Activated CD8-positive, alpha-beta T cell treated with anti-CD3 and anti-CD28 coated beads for 36 hours (primary cell): ENCODE measurements around the gene C1orf52. TPM values are rescaled to one million over a fixed set of nuclear protein-coding genes. Genes with fewer than 3 reads are reported as not detected.

Experiments used
- ATAC-seq: fragments of 200-7000 bp; cut with Tn5 transposase; one replicate; pipeline ENCODE4 v1.10.0; 2021; ENCODE audit warnings: mild to moderate bottlenecking, moderate library complexity
- CTCF ChIA-PET: fragments of 350-600 bp; sonication (Branson Sonifier 250); formaldehyde crosslinking; loops from one replicate; lab custom pipeline; 2021; ENCODE audit warnings: antibody characterized with exemption; lab: Charles Lee
- POLR2A ChIA-PET: fragments of 350-600 bp; sonication (Branson Sonifier 250); formaldehyde crosslinking; loops from one replicate; lab custom pipeline; 2021; ENCODE audit warnings: antibody characterized with exemption; lab: Charles Lee
- DNase-seq: peaks from one replicate; pipeline ENCODE4 v3.0.0-alpha.2; 2020
- H3K27ac Mint-ChIP-seq: one replicate; pipeline ENCODE4 v1.8.0; 2021; ENCODE audit warnings: mild to moderate bottlenecking, mixed read lengths
- H3K27me3 Mint-ChIP-seq: one replicate; pipeline ENCODE4 v1.8.0; 2021; ENCODE audit warnings: mixed read lengths
- H3K36me3 Mint-ChIP-seq: one replicate; pipeline ENCODE4 v1.8.0; 2021; ENCODE audit warnings: low read depth, mixed read lengths
- H3K4me1 Mint-ChIP-seq: one replicate; pipeline ENCODE4 v1.8.0; 2021; ENCODE audit warnings: low read depth, mixed read lengths
- H3K4me3 Mint-ChIP-seq: one replicate; pipeline ENCODE4 v1.8.0; 2021; ENCODE audit warnings: mild to moderate bottlenecking, moderate library complexity, mixed read lengths
- H3K9me3 Mint-ChIP-seq: one replicate; pipeline ENCODE4 v1.8.0; 2021; ENCODE audit warnings: mixed read lengths
- intact Hi-C: fragments of 100-400 bp; cut with micrococcal nuclease; formaldehyde crosslinking; loops from one replicate; pipeline ENCODE4 v1.10.0; 2022
- total RNA-seq, 2 experiments: library from RNA; stranded (reverse); gene quantifications; one replicate each; pipeline ENCODE4 v1.2.3, GENCODE V29; 2021
- TF ChIP-seq, protein P1 (sequence below): fragments of 200-600 bp; IDR thresholded peaks from one replicate; pipeline ENCODE4 v1.8.0; 2022; ENCODE audit warnings: antibody characterized with exemption, mild to moderate bottlenecking

Gene C1orf52
- total RNA-seq, 2 experiments from 2014 or later, result 26.8 to 35.7 TPM

DNA sequence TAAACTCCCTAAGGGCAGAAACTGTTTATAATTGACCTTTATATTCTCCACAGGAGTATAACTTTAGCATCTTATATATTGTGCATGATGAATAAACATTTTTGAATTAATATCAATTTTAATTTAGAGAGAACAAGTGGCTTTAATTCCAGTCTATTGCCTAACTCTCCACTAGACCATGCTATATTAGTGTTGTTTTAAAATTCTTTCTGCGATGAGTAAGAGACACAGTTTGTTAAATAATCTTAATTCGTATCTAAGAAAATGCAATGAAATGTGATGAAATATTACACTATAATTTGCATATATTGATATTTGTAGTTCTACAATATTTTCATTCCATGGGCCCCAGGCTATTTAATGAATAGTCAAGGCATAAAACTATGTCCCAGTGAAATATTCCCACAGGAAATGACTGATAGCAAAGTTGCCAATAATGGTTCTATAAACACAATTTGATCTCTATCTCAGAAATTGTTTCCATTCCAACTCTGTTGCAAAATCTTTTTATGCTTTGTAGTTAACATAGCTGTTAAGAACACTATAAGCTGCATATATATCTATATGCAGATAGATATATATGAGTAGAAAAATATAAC is 55.8 kb downstream of the C1orf52 start:
- Mint-ChIP-seq H3K27me3 (peaks cover 17% of the 10 kb centered on the region), H3K9me3 (no peaks in the 10 kb centered on the region), H3K4me1 (peaks cover 11% of the 10 kb centered on the region), H3K36me3 (no peaks in the 10 kb centered on the region), H3K4me3 (no peak overlapping the region), H3K27ac (no peak overlapping the region)
- intact Hi-C loops, result no loop called here
- POLR2A ChIA-PET, result no interaction called here
- DNase-seq, result no peak
- TF ChIP-seq, protein P1, sequence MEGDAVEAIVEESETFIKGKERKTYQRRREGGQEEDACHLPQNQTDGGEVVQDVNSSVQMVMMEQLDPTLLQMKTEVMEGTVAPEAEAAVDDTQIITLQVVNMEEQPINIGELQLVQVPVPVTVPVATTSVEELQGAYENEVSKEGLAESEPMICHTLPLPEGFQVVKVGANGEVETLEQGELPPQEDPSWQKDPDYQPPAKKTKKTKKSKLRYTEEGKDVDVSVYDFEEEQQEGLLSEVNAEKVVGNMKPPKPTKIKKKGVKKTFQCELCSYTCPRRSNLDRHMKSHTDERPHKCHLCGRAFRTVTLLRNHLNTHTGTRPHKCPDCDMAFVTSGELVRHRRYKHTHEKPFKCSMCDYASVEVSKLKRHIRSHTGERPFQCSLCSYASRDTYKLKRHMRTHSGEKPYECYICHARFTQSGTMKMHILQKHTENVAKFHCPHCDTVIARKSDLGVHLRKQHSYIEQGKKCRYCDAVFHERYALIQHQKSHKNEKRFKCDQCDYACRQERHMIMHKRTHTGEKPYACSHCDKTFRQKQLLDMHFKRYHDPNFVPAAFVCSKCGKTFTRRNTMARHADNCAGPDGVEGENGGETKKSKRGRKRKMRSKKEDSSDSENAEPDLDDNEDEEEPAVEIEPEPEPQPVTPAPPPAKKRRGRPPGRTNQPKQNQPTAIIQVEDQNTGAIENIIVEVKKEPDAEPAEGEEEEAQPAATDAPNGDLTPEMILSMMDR, result no peak
- CTCF ChIA-PET, result no interaction called here
- ATAC-seq, result no peak

DNA sequence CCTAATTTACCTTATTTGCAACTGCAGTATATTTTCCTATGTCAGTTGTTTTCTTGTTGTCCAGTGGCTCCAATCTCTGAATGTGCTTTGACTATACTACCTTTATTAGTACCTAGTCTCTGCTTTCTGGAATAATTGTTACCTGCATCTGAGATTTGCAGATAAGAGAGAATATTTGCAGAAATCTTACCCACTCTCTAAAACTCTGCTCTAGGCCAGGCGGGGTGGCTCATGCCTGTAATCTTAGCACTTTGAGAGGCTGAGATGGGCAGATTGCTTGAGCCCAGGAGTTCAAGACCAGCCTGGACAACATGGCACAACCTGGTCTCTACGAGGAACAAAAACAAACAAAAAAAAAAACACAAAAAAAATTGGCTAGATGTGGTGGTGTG is 56.6 kb downstream of the C1orf52 start:
- Mint-ChIP-seq H3K4me3 (no peak overlapping the region), H3K27me3 (peaks cover 12% of the 10 kb centered on the region), H3K36me3 (peaks cover 3% of the 10 kb centered on the region), H3K27ac (no peak overlapping the region), H3K9me3 (no peaks in the 10 kb centered on the region), H3K4me1 (peaks cover 15% of the 10 kb centered on the region)
- ChIA-PET POLR2A (interaction anchor here (0.9 kb wide), 1 partner anchor 49 kb away, joined by 3 read pairs; no protein-coding TSS in a partner anchor), CTCF (no interaction called here)
- intact Hi-C loops, result no loop called here
- TF ChIP-seq, protein P1, result no peak
- ATAC-seq (no peak), DNase-seq (no peak)

DNA sequence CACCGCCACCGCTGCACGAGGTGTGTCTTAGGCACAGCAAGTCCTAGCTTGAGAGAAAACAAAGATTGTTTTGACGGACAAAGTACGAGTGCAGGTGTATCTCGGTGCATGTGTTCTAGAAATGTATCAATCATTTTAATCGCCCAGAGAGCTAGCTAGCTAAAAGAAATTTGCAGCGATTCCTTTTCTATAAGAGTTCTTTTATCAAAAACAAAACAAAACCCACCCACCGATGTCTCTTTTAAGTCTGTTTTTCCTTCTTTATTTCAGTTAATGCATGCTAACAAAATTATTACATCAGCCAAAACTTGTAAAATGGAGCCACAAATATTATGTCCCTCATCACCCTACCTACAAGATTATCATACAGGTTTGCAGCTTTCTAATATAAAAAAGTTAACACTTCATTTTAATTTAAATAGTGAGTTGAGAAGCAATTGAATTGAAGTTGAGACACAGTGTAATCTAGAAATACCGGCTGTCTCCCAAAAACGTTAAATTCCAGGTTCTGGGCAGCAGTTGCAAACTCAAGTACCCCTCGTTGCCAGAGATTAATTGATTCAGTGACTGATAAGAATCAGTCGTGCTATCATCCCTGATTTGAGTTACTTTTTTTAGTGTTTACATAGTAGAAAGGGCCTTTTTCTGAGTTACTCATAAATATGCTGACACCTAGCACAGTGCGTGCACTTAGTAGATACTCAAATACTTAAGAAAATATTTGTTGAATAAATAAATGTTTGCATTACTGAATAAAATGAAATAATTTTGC is 57.2 kb downstream of the C1orf52 start:
- intact Hi-C loops, result no loop called here
- Mint-ChIP-seq H3K9me3 (no peaks in the 10 kb centered on the region), H3K4me1 (peaks cover 18% of the 10 kb centered on the region), H3K36me3 (peaks cover 4% of the 10 kb centered on the region), H3K4me3 (peak overlapping the region; percentile 92), H3K27ac (peak overlapping the region; percentile 91), H3K27me3 (peaks cover 8% of the 10 kb centered on the region)
- TF ChIP-seq, protein P1, result no peak
- ATAC-seq (no peak), DNase-seq (no peak)
- ChIA-PET POLR2A (interaction anchor here (0.9 to 2.4 kb wide), 3 partner anchors 48 to 74 kb away, joined by 3 to 7 read pairs (median 3); partner anchors contain the start of genes BCL10 and C1orf52), CTCF (interaction anchor here (0.7 to 1.3 kb wide), 3 partner anchors 38 to 257 kb away, joined by 3 to 4 read pairs (median 4); no protein-coding TSS in a partner anchor)

DNA sequence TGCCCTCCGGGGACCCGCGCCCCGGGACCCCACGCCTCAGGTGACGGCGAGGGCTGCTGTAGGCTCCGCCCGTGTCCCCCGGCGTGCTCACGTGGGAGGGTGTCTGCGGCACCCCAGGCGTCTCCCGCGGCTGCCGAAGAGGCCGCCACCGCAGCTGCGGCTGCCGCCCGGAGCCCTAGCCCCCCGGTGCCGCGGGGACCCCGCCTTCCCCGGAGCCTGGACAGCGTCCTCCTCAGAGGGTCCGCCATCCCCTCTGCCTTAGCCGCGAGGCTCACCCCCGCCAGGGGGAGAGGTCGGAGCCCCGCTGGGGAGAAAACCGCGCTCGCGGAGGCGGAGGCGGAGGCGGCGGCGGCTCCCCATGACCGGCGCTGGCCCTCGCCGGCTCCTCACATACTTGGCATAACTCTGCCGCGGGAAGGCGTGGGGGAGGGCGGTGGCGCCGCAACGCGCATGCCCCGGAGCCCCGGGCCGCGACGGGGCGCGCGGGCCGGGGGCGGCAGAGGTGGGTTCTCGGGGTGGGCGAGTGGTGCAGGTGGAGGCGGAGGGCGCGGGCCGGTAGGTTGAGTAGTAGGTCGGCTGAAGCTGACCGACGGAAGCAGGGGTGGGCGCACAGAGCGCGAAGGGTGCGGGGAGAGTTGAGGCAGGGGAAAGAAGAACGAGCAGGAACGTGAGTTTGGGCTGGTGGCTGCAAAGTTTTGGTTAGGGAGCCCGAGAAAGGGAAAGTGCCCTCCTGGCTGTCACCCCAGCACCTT is 57.9 kb downstream of the C1orf52 start:
- Mint-ChIP-seq H3K36me3 (peaks cover 4% of the 10 kb centered on the region), H3K27ac (peak overlapping the region; percentile 91), H3K4me3 (peak overlapping the region; percentile 92), H3K4me1 (peaks cover 19% of the 10 kb centered on the region), H3K9me3 (no peaks in the 10 kb centered on the region), H3K27me3 (peaks cover 1% of the 10 kb centered on the region)
- intact Hi-C loops, result no loop called here
- TF ChIP-seq, protein P1, result no peak
- ATAC-seq, result peak; percentile 58
- POLR2A ChIA-PET, result interaction anchor here (0.6 to 2.4 kb wide), 7 partner anchors 11 to 135 kb away, joined by 3 to 7 read pairs (median 3); partner anchors contain the start of genes BCL10 and C1orf52
- DNase-seq, result peak; percentile 71
- CTCF ChIA-PET, result interaction anchor here (0.7 to 2.9 kb wide), 6 partner anchors 39 to 257 kb away, joined by 3 to 11 read pairs (median 4); no protein-coding TSS in a partner anchor
